NCI-H2227 treated with DMSO at 0.1 percent for 48 hours (cell line): ENCODE results near the gene KRTAP12-2.

Experiments used
- DNase-seq: peaks from one replicate; lab custom pipeline; 2025; lab: John Stamatoyannopoulos, UW

Gene KRTAP12-2

GRCh38 chr21:44666401-44667320, at the start of gene KRTAP12-2:
KRTAP12-2 (minus strand) TSS chr21:44666927; CDS start chr21:44666886, 41 bp downstream.
- no peak for DNase-seq

- no peak for DNase-seq
Measured at GRCh38 chr21:44714905-44715304, 48.2 kb upstream of the KRTAP12-2 start.

- no peak for DNase-seq
Measured at GRCh38 chr21:44713846-44714245, 47.1 kb upstream of the KRTAP12-2 start.

GRCh38 chr21:44713130-44713529, 46.4 kb upstream of the KRTAP12-2 start:
- no peak for DNase-seq

GRCh38 chr21:44712203-44713028, 45.7 kb upstream of the KRTAP12-2 start:
- no peak for DNase-seq

- no peak for DNase-seq
Measured at GRCh38 chr21:44711327-44712202, 44.8 kb upstream of the KRTAP12-2 start, which contains the start of gene TSPEAR. TSPEAR (minus strand) TSS chr21:44711572; CDS start chr21:44711514, 58 bp downstream.

- no peak for DNase-seq
Measured at GRCh38 chr21:44710756-44711326, 44.1 kb upstream of the KRTAP12-2 start.

GRCh38 chr21:44710294-44710665, 43.6 kb upstream of the KRTAP12-2 start:
- DNase-seq = no peak

GRCh38 chr21:44709426-44710293, 42.9 kb upstream of the KRTAP12-2 start:
- no peak for DNase-seq

- DNase-seq = no peak
Measured at GRCh38 chr21:44708866-44709425, 42.2 kb upstream of the KRTAP12-2 start.

- DNase-seq = no peak
Measured at GRCh38 chr21:44708213-44708865, 41.6 kb upstream of the KRTAP12-2 start.

- DNase-seq = no peak
Measured at GRCh38 chr21:44706706-44707581, 40.2 kb upstream of the KRTAP12-2 start.

GRCh38 chr21:44706026-44706705, 39.4 kb upstream of the KRTAP12-2 start:
- no peak for DNase-seq

- no peak for DNase-seq
Measured at GRCh38 chr21:44704636-44705001, 37.9 kb upstream of the KRTAP12-2 start.

GRCh38 chr21:44703731-44704635, 37.3 kb upstream of the KRTAP12-2 start:
- no peak for DNase-seq

GRCh38 chr21:44702973-44703730, 36.4 kb upstream of the KRTAP12-2 start:
- no peak for DNase-seq
